DND-41 (cell line): Measurements from ENCODE around the gene DGKQ.

ENCODE experiments used
- ATAC-seq: fragments of 200-7000 bp; cut with Tn5 transposase; 3 replicates; pipeline ENCODE4 v1.9.1; 2021; ENCODE audit warnings: low read depth; ENCODE audit not compliant: insufficient read depth
- DNase-seq: peaks from one replicate; pipeline ENCODE4 v3.0.0-alpha.2; 2020
- H2AFZ ChIP-seq: 2 replicates; pipeline ENCODE4 v1.6.0; 2012; ENCODE audit warnings: low read depth, low read length
- H3K27ac ChIP-seq: 2 replicates; pipeline ENCODE4 v1.5.1; 2012; ENCODE audit warnings: low read length, inconsistent platforms
- H3K27me3 ChIP-seq: fragments of 200-600 bp; sonication (generic); 2 replicates; pipeline ENCODE4 v1.6.0; 2012; ENCODE audit warnings: low read length, mild to moderate bottlenecking, inconsistent platforms; ENCODE audit not compliant: insufficient read depth, poor library complexity
- H3K36me3 ChIP-seq: 2 replicates; pipeline ENCODE4 v1.5.1; 2012; ENCODE audit warnings: low read length, inconsistent platforms; ENCODE audit not compliant: insufficient read depth
- H3K4me1 ChIP-seq: 2 replicates; pipeline ENCODE4 v1.5.1; 2012; ENCODE audit warnings: mild to moderate bottlenecking, low read length; ENCODE audit not compliant: insufficient read depth
- H3K4me2 ChIP-seq: 2 replicates; pipeline ENCODE4 v1.6.0; 2012; ENCODE audit warnings: mild to moderate bottlenecking, moderate library complexity, low read length, inconsistent platforms; ENCODE audit not compliant: insufficient read depth
- H3K4me3 ChIP-seq, 2 experiments: fragments of 200-600 bp in 1 of 2; shearing (Covaris generic) in 1 of 2; 2 replicates each; pipeline ENCODE4 v1.5.1; 2012 to 2016; ENCODE audit warnings: inconsistent platforms in 2 of 2, low read length in 2 of 2, mild to moderate bottlenecking in 2 of 2, low read depth in 1 of 2, moderate library complexity in 1 of 2
- H3K79me2 ChIP-seq: 2 replicates; pipeline ENCODE4 v1.6.0; 2012; ENCODE audit warnings: low read length, inconsistent platforms; ENCODE audit not compliant: insufficient read depth
- H3K9ac ChIP-seq: 2 replicates; pipeline ENCODE4 v1.6.0; 2012; ENCODE audit warnings: low read depth, mild to moderate bottlenecking, inconsistent platforms, low read length, moderate library complexity
- H3K9me3 ChIP-seq: 2 replicates; pipeline ENCODE4 v1.5.1; 2012; ENCODE audit warnings: low read length, moderate library complexity, mild to moderate bottlenecking, inconsistent platforms; ENCODE audit not compliant: insufficient read depth, severe bottlenecking
- H4K20me1 ChIP-seq: 2 replicates; pipeline ENCODE4 v1.6.0; 2012; ENCODE audit warnings: low read length; ENCODE audit not compliant: insufficient read depth
- CTCF ChIP-seq: IDR thresholded peaks from 2 replicates; pipeline ENCODE4 v1.5.1; 2012; ENCODE audit warnings: borderline replicate concordance, low read length, moderate library complexity, mild to moderate bottlenecking; ENCODE audit not compliant: poor library complexity, severe bottlenecking; ENCODE audit errors: extremely low read depth
- EZH2 ChIP-seq: IDR thresholded peaks from 3 replicates; pipeline ENCODE4 v1.6.1; 2012; ENCODE audit warnings: borderline replicate concordance, low read depth, mild to moderate bottlenecking, moderate library complexity, low read length, inconsistent platforms; ENCODE audit not compliant: severe bottlenecking

Gene DGKQ

DNA sequence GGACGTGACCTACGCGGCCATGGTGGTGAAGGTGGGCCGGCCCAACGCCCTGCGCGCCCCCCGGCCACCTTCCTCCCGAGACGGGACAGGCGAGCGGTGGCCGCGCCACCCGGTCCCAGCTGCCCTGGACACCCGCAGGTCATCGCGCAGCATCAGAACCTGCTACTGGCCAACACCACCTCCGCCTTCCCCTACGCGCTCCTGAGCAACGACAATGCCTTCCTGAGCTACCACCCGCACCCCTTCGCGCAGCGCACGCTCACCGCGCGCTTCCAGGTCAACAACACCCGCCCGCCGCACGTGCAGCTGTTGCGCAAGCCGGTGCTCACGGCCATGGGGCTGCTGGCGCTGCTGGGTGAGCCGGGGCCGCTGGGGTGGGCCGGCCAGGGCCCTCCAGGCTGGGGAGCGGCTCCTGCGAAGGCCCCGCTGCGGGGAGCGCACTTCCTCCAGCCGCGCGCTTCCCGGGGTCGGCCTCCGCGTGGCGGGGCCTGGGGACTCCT lies 28.8 kb upstream of the DGKQ start:
- H3K36me3 ChIP-seq: no peaks in the 10 kb centered on the region
- no peak overlapping the region for H3K4me2 ChIP-seq
- no peaks in the 10 kb centered on the region for H3K4me1 ChIP-seq
- no peak for ATAC-seq
- H3K27me3 ChIP-seq: no peaks in the 10 kb centered on the region
- no peak overlapping the region for H2AFZ ChIP-seq
- no peak overlapping the region for H3K9ac ChIP-seq
- no peak overlapping the region for H3K27ac ChIP-seq
- TF ChIP-seq EZH2: no peak
- TF ChIP-seq CTCF: no peak
- H3K4me3 ChIP-seq: no peak overlapping the region
- no peak for DNase-seq
- no peaks in the 10 kb centered on the region for H3K79me2 ChIP-seq
- peaks cover 3% of the 10 kb centered on the region; the same call in 1 of the 2 replicates for H4K20me1 ChIP-seq
- H3K9me3 ChIP-seq: no peaks in the 10 kb centered on the region

DNA sequence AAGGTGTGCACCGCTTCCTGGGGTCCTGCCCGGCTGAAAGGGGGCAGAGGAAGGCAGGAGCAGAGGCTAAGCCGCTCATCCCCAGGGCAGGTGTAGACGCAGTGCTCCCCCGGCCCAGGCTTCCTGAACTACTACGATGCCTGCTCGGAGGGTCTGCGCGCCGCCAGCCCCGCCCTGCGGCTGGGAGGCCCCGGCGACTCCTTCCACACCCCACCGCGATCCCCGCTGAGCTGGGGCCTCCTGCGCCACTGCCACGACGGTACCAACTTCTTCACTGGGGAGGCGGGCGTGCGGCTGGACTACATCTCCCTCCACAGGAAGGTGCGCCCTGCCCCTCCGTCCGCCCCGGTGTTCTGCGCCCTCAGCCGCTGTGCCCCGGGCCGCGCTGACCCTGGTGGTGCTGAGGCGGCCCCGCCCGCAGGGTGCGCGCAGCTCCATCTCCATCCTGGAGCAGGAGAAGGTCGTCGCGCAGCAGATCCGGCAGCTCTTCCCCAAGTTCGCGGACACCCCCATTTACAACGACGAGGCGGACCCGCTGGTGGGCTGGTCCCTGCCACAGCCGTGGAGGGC lies 28.3 kb upstream of the DGKQ start:
- no peaks in the 10 kb centered on the region for H3K27me3 ChIP-seq
- no peaks in the 10 kb centered on the region for H3K36me3 ChIP-seq
- no peak overlapping the region for H3K27ac ChIP-seq
- no peaks in the 10 kb centered on the region for H3K9me3 ChIP-seq
- H2AFZ ChIP-seq: no peak overlapping the region
- no peak overlapping the region for H3K4me3 ChIP-seq
- no peaks in the 10 kb centered on the region for H3K79me2 ChIP-seq
- H3K9ac ChIP-seq: no peak overlapping the region
- DNase-seq: no peak
- TF ChIP-seq CTCF: no peak
- no peak for TF ChIP-seq EZH2
- peaks cover 3% of the 10 kb centered on the region; the same call in 1 of the 2 replicates for H4K20me1 ChIP-seq
- no peaks in the 10 kb centered on the region for H3K4me1 ChIP-seq
- ATAC-seq: no peak
- H3K4me2 ChIP-seq: no peak overlapping the region

- no peak overlapping the region for H3K4me2 ChIP-seq
- no peaks in the 10 kb centered on the region for H3K4me1 ChIP-seq
- no peaks in the 10 kb centered on the region for H3K27me3 ChIP-seq
- no peaks in the 10 kb centered on the region for H3K36me3 ChIP-seq
- H2AFZ ChIP-seq: no peak overlapping the region
- H3K4me3 ChIP-seq: no peak overlapping the region
- H3K9ac ChIP-seq: no peak overlapping the region
- no peak overlapping the region for H3K27ac ChIP-seq
- H3K9me3 ChIP-seq: no peaks in the 10 kb centered on the region
- H3K79me2 ChIP-seq: no peaks in the 10 kb centered on the region
- H4K20me1 ChIP-seq: peaks cover 9% of the 10 kb centered on the region; the same call in 1 of the 2 replicates
- ATAC-seq: no peak
- DNase-seq: no peak
- TF ChIP-seq CTCF: no peak
- TF ChIP-seq EZH2: no peak
Observed at GRCh38 chr4:1000686-1001260, 27.4 kb upstream of the DGKQ start.
